GM12874 (cell line): Measurements from ENCODE around the gene SDF2.

Experiments used
- CTCF ChIP-seq: IDR thresholded peaks from 2 replicates; pipeline ENCODE4 v1.5.1; 2011; ENCODE audit warnings: low read depth, mild to moderate bottlenecking, control low read depth, low read length, moderate library complexity; ENCODE audit not compliant: insufficient read depth

The SDF2 gene

GRCh38 chr17:28620010-28620409 is 41.7 kb downstream of the SDF2 start:
- TF ChIP-seq CTCF = no peak

GRCh38 chr17:28618464-28618863 is 43.2 kb downstream of the SDF2 start:
- TF ChIP-seq CTCF = no peak

GRCh38 chr17:28616281-28616680 is 45.4 kb downstream of the SDF2 start:
- no peak for TF ChIP-seq CTCF

- no peak for TF ChIP-seq CTCF
These were observed 46.3 kb downstream of the SDF2 start for GRCh38 chr17:28615260-28615940.

GRCh38 chr17:28613931-28614381 is 47.8 kb downstream of the SDF2 start, which contains the start of gene RSKR:
Gene RSKR, minus strand, starts transcription at chr17:28614185. Its CDS starts 24 bp downstream, at chr17:28614161.
- no peak for TF ChIP-seq CTCF

GRCh38 chr17:28612936-28613872 is 48.5 kb downstream of the SDF2 start:
- peak; percentile 74 for TF ChIP-seq CTCF

GRCh38 chr17:28612531-28612930 is 49.2 kb downstream of the SDF2 start:
- TF ChIP-seq CTCF = no peak
